Left renal pelvis (tissue), 4 donors: ENCODE measurements around the gene RNF215. TPM values are rescaled to one million over a fixed set of nuclear protein-coding genes. Genes with fewer than 3 reads are reported as not detected.

Source experiments
- DNase-seq, 4 donors: peaks; one replicate each; pipeline ENCODE4 v3.0.0-alpha.2; 2013; ENCODE audit warnings: low read depth in 4 of 4, low spot score in 3 of 4
- polyA plus RNA-seq, 4 donors: library from polyadenylated mRNA; unstranded; fragments of 120-200 nt; gene quantifications; one replicate each; pipeline ENCODE4 v1.2.1, GENCODE V29; 2013; ENCODE audit not compliant: insufficient read length in 4 of 4

RNF215 gene
- polyA plus RNA-seq, 4 donors, result 17.2 to 27.9 (median 21.2) TPM

GRCh38 chr22:30334646-30335045 lies 52.6 kb downstream of the RNF215 start:
- no peak for DNase-seq

GRCh38 chr22:30333707-30334087 lies 53.5 kb downstream of the RNF215 start:
- DNase-seq, result no peak

GRCh38 chr22:30332994-30333706 lies 54.1 kb downstream of the RNF215 start:
- no peak for DNase-seq

- no peak for DNase-seq
Observed at GRCh38 chr22:30332551-30332950, 54.7 kb downstream of the RNF215 start.

Other genes with a start within 250 kb of the RNF215 start
- 1 to 10 TPM; 1.6 to 2.3 (median 1.8) TPM for gene LIF, start 140.7 kb downstream of the RNF215 start, polyA plus RNA-seq
- 1 to 10 TPM in 1 of 4 donors, under 1 TPM in 1, not detected in 2; 0.20 to 2.3 TPM for gene OSM, start 120.6 kb downstream of the RNF215 start, polyA plus RNA-seq
- gene CASTOR1, start 97.9 kb downstream of the RNF215 start, polyA plus RNA-seq, result 10 to 100 TPM in 3 of 4 donors, 1 to 10 TPM in 1; 9.0 to 14.4 (median 11.9) TPM
- 10 to 100 TPM; 12.1 to 19.9 (median 12.8) TPM for gene TBC1D10A, start 60.5 kb downstream of the RNF215 start, polyA plus RNA-seq
- 100 to 1,000 TPM; 133 to 155 (median 150) TPM for gene SF3A1, start 30.5 kb downstream of the RNF215 start, polyA plus RNA-seq
- 1 to 10 TPM; 1.9 to 7.8 (median 5.0) TPM for gene CCDC157, start 30.4 kb downstream of the RNF215 start, polyA plus RNA-seq
- gene SEC14L2, start 9.6 kb upstream of the RNF215 start, polyA plus RNA-seq, result 1 to 10 TPM; 4.3 to 8.1 (median 5.9) TPM
- 10 to 100 TPM in 1 of 4 donors, 1 to 10 TPM in 3; 2.4 to 12.0 (median 8.4) TPM for gene MTFP1, start 38.4 kb upstream of the RNF215 start, polyA plus RNA-seq
- gene SEC14L3, start 84.6 kb upstream of the RNF215 start, polyA plus RNA-seq, result under 1 TPM in 2 of 4 donors, not detected in 2; 0.07 to 0.09 TPM
- gene SEC14L4, start 118.3 kb upstream of the RNF215 start, polyA plus RNA-seq, result 1 to 10 TPM in 1 of 4 donors, under 1 TPM in 3; 0.44 to 1.1 (median 0.68) TPM
- 10 to 100 TPM in 1 of 4 donors, 1 to 10 TPM in 3; 4.2 to 10.0 (median 6.3) TPM for gene SEC14L6, start 159.3 kb upstream of the RNF215 start, polyA plus RNA-seq
- 10 to 100 TPM in 3 of 4 donors, under 1 TPM in 1; 0.79 to 37.4 (median 23.7) TPM for gene GAL3ST1, start 187.3 kb upstream of the RNF215 start, polyA plus RNA-seq
- 10 to 100 TPM; 47.1 to 69.6 (median 66.9) TPM for gene PES1, start 204.5 kb upstream of the RNF215 start, polyA plus RNA-seq
- 10 to 100 TPM; 25.8 to 62.3 (median 50.4) TPM for gene TCN2, start 219.8 kb upstream of the RNF215 start, polyA plus RNA-seq
- 1 to 10 TPM; 1.3 to 2.1 (median 1.5) TPM for gene SLC35E4, start 248.4 kb upstream of the RNF215 start, polyA plus RNA-seq